SU-DHL-6 (cell line): Measurements from ENCODE around the gene CACNA2D1.

Experiments
- H2AFZ ChIP-seq: fragments of 200-600 bp; sonication (generic); 2 replicates; pipeline ENCODE4 v1.6.1; 2014; ENCODE audit warnings: low read depth, mild to moderate bottlenecking, moderate library complexity, mixed read lengths, antibody characterized with exemption, low read length; ENCODE audit not compliant: severe bottlenecking
- H3F3A ChIP-seq: fragments of 200-600 bp; shearing (Covaris generic); 2 replicates; pipeline ENCODE4 v1.6.0; 2016; ENCODE audit warnings: antibody characterized with exemption, mild to moderate bottlenecking; ENCODE audit not compliant: insufficient read depth
- H3K27ac ChIP-seq: fragments of 200-600 bp; sonication (generic); 2 replicates; pipeline ENCODE4 v1.5.1; 2016; ENCODE audit warnings: low read depth, mild to moderate bottlenecking, low read length, moderate library complexity, mixed read lengths
- H3K27me3 ChIP-seq: fragments of 200-600 bp; sonication (generic), shearing (Covaris generic); 2 replicates; pipeline ENCODE4 v1.6.0; 2014; ENCODE audit warnings: mild to moderate bottlenecking, low read length
- H3K36me3 ChIP-seq: fragments of 200-600 bp; sonication (generic); 2 replicates; pipeline ENCODE4 v1.6.1; 2014; ENCODE audit warnings: mild to moderate bottlenecking, low read length, mixed read lengths
- H3K4me2 ChIP-seq: fragments of 300-600, 200-600 bp; shearing (Covaris generic), sonication (generic); 2 replicates; pipeline ENCODE4 v1.6.0; 2014; ENCODE audit warnings: low read length, low read depth, mild to moderate bottlenecking; ENCODE audit not compliant: poor library complexity, severe bottlenecking
- H3K4me3 ChIP-seq: fragments of 200-600 bp; sonication (generic); 2 replicates; pipeline ENCODE4 v1.5.1; 2014; ENCODE audit warnings: antibody characterized with exemption, low read length, mild to moderate bottlenecking, mixed read lengths; ENCODE audit not compliant: insufficient read depth, poor library complexity, severe bottlenecking
- H3K79me2 ChIP-seq: fragments of 200-600 bp; sonication (generic); 2 replicates; pipeline ENCODE4 v1.6.1; 2014; ENCODE audit warnings: mild to moderate bottlenecking, low read length, moderate library complexity; ENCODE audit not compliant: insufficient read depth
- H3K9ac ChIP-seq: fragments of 200-600 bp; sonication (generic); 2 replicates; pipeline ENCODE4 v1.7.0; 2014; ENCODE audit warnings: mild to moderate bottlenecking, low read length
- H3K9me2 ChIP-seq: fragments of 200-600 bp; sonication (generic); replicated peaks from 2 replicates; pipeline ENCODE4 v1.6.1; 2014; ENCODE audit warnings: low read length; ENCODE audit not compliant: insufficient read depth
- H3K9me3 ChIP-seq: fragments of 200-600 bp; sonication (generic); 2 replicates; pipeline ENCODE4 v1.6.1; 2014; ENCODE audit warnings: low read length, mixed read lengths; ENCODE audit not compliant: insufficient read depth
- H4K20me1 ChIP-seq: fragments of 200-600 bp; sonication (generic); 2 replicates; pipeline ENCODE4 v1.6.1; 2014; ENCODE audit warnings: low read depth, mild to moderate bottlenecking, antibody characterized with exemption, low read length, moderate library complexity, mixed read lengths
- CTCF ChIP-seq: fragments of 200-600 bp; sonication (generic); IDR thresholded peaks from one replicate; pipeline ENCODE4 v1.5.1; 2017; ENCODE audit warnings: antibody characterized with exemption, mild to moderate bottlenecking, low read length, moderate library complexity; ENCODE audit not compliant: insufficient read depth, poor library complexity, severe bottlenecking
- EZH2phosphoT487 ChIP-seq: fragments of 200-600 bp; sonication (generic), shearing (Covaris generic); conservative IDR thresholded peaks from 2 replicates; pipeline ENCODE4 v1.6.1; 2018; ENCODE audit warnings: mild to moderate bottlenecking, antibody characterized with exemption, low read length, moderate library complexity, mixed read lengths

CACNA2D1 gene

DNA sequence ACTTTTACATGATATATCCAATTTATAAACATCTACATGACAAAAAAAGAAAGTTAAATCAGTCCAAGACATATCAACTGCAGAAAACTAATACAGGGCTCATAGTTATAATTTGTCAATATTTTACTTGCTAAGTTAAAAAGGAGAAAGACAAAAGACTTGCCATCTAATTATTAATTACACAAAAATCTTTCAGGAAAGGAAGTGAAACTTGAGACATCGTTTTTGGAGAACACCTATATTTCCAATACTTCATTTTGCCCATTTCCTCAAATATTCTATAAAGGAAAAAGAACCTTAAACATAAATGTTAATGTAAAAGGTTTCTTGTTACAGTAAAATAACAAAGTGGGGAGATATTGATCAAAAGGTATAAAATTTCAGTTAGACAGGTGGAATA lies 148.7 kb downstream of the CACNA2D1 start:
- Histone ChIP-seq H3K36me3 (no peaks in the 10 kb centered on the region), H3K9me2 (no peaks in the 10 kb centered on the region), H3F3A (no peaks in the 10 kb centered on the region), H3K4me2 (no peak overlapping the region), H3K27ac (no peak overlapping the region), H3K79me2 (no peaks in the 10 kb centered on the region), H3K9ac (no peak overlapping the region), H3K27me3 (peaks cover 3% of the 10 kb centered on the region; the same call in 1 of the 2 replicates), H2AFZ (no peak overlapping the region), H4K20me1 (no peaks in the 10 kb centered on the region), H3K9me3 (no peaks in the 10 kb centered on the region), H3K4me3 (no peak overlapping the region)
- TF ChIP-seq EZH2phosphoT487: no peak
- no peak for TF ChIP-seq CTCF

DNA sequence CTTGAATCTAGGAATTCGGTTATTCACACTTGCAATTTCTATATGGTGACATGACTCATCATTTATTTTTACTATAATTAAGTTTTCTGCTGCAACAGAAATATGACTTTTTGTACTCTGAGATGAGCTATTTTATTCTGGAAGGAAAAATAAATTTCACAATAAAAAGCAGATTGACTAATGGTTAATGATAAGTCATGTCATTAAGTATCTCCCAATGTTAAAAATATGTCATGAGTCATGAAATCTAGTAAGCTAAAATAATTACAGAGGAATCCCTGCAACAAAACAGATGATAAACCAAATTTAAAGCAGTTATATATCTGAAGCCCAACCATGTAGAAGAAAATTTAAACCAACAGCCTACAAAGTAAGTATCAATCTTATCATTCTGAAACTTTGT lies 149.2 kb downstream of the CACNA2D1 start:
- Histone ChIP-seq H3K27me3 (peaks cover 3% of the 10 kb centered on the region; the same call in 1 of the 2 replicates), H3K9me2 (no peaks in the 10 kb centered on the region), H3F3A (no peaks in the 10 kb centered on the region), H3K4me2 (no peak overlapping the region), H3K27ac (no peak overlapping the region), H3K9ac (no peak overlapping the region), H3K36me3 (no peaks in the 10 kb centered on the region), H3K9me3 (no peaks in the 10 kb centered on the region), H2AFZ (no peak overlapping the region), H3K4me3 (no peak overlapping the region), H4K20me1 (no peaks in the 10 kb centered on the region), H3K79me2 (no peaks in the 10 kb centered on the region)
- TF ChIP-seq EZH2phosphoT487 (no peak), CTCF (no peak)

- Histone ChIP-seq H3K36me3 (no peaks in the 10 kb centered on the region), H3K9ac (no peak overlapping the region), H3K4me2 (no peak overlapping the region), H2AFZ (no peak overlapping the region), H3F3A (no peaks in the 10 kb centered on the region), H3K27me3 (peaks cover 3% of the 10 kb centered on the region; the same call in 1 of the 2 replicates), H3K27ac (no peak overlapping the region), H4K20me1 (no peaks in the 10 kb centered on the region), H3K79me2 (no peaks in the 10 kb centered on the region), H3K9me2 (no peaks in the 10 kb centered on the region), H3K4me3 (no peak overlapping the region), H3K9me3 (no peaks in the 10 kb centered on the region)
- no peak for TF ChIP-seq CTCF
- TF ChIP-seq EZH2phosphoT487: no peak
Measured at GRCh38 chr7:82293467-82293866, 150.1 kb downstream of the CACNA2D1 start.

GRCh38 chr7:82291931-82292330 lies 151.6 kb downstream of the CACNA2D1 start:
- no peaks in the 10 kb centered on the region for H3F3A ChIP-seq

More at GRCh38 chr7:82291931-82292330, 151.6 kb downstream of the CACNA2D1 start:
- Histone ChIP-seq H3K9me2 (no peaks in the 10 kb centered on the region), H3K9ac (no peak overlapping the region), H3K27me3 (peaks cover 3% of the 10 kb centered on the region; the same call in 1 of the 2 replicates), H3K27ac (no peak overlapping the region), H3K36me3 (no peaks in the 10 kb centered on the region), H4K20me1 (no peaks in the 10 kb centered on the region), H3K4me3 (no peak overlapping the region), H3K79me2 (no peaks in the 10 kb centered on the region), H2AFZ (no peak overlapping the region), H3K4me2 (no peak overlapping the region), H3K9me3 (no peaks in the 10 kb centered on the region)
- TF ChIP-seq EZH2phosphoT487 (no peak), CTCF (no peak)
